HepG2 (cell line): ENCODE results near the gene SASH1. TPM values are rescaled to one million over a fixed set of nuclear protein-coding genes. Genes with fewer than 3 reads are reported as not detected.
A peak's percentile ranks its signal among the peaks of the same experiment; 100 is the strongest.

Source experiments
- ATAC-seq: fragments of 200-7000 bp; cut with Tn5 transposase; 3 replicates; pipeline ENCODE4 v1.9.1; 2020; ENCODE audit warnings: mild to moderate bottlenecking, moderate library complexity
- Bru-seq: library from RNA; stranded (reverse); fragments of 400-500 nt; gene quantifications from one replicate; lab custom pipeline; 2021; lab: Mats Ljungman, UMichigan
- BruChase-seq, 2 experiments: library from RNA; stranded (reverse); fragments of 400-500 nt; gene quantifications; one replicate each; lab custom pipeline; 2021; lab: Mats Ljungman, UMichigan
- BruUV-seq: library from RNA; stranded (reverse); fragments of 400-500 nt; replicated peaks from 2 replicates; lab custom pipeline; 2021; lab: Mats Ljungman, UMichigan
- CTCF ChIA-PET: fragments of 300-600 bp; formaldehyde crosslinking; extraction: SDS; loops from one replicate; lab custom pipeline; 2021; ENCODE audit warnings: low total read pairs, inconsistent platforms, low intra/inter-chr PET ratio; lab: Yijun Ruan, JAX
- POLR2A ChIA-PET: fragments of 350-600 bp; sonication (Branson Sonifier 250); formaldehyde crosslinking; loops from one replicate; lab custom pipeline; 2020; ENCODE audit warnings: antibody characterized with exemption, inconsistent platforms; lab: Yijun Ruan, JAX
- DNase-seq: peaks from one replicate; pipeline ENCODE4 v3.0.0-alpha.2; 2015; ENCODE audit warnings: low spot score
- FAIRE-seq: peaks from 3 replicates; lab custom pipeline; 2011; peaks lifted over from hg19 to GRCh38; lab: Jason Lieb, UNC
- H2AFZ ChIP-seq: one replicate; pipeline ENCODE4 v1.6.1; 2011; ENCODE audit warnings: low read length, inconsistent platforms
- H3K27ac ChIP-seq: fragments of 300-600 bp; 3 replicates; pipeline ENCODE4 v1.8.0; 2011; ENCODE audit warnings: mixed run types, mild to moderate bottlenecking, mixed read lengths, low read length, inconsistent platforms; ENCODE audit not compliant: insufficient read depth; ENCODE audit errors: extremely low read length
- H3K27me3 ChIP-seq, 2 experiments: fragments of 200-600 bp in 1 of 2; 2 replicates in 1 of 2; 3 replicates in 1 of 2; pipeline versions ENCODE4 v1.6.0 to v1.8.0; 2011; ENCODE audit warnings: low read length in 2 of 2, mild to moderate bottlenecking in 2 of 2, moderate library complexity in 2 of 2, inconsistent platforms in 1 of 2; ENCODE audit not compliant: insufficient read depth in 2 of 2, control insufficient read depth in 1 of 2
- H3K36me3 ChIP-seq, 2 experiments: fragments of 200-600 bp in 1 of 2; replicated peaks in 1 of 2; 2 replicates in 1 of 2; 3 replicates in 1 of 2; pipeline versions ENCODE4 v1.5.1 to v1.8.0; 2011; ENCODE audit warnings: low read length in 2 of 2, inconsistent platforms in 1 of 2; ENCODE audit not compliant: insufficient read depth in 2 of 2, control insufficient read depth in 1 of 2
- H3K4me1 ChIP-seq: 2 replicates; pipeline ENCODE4 v1.5.1; 2012; ENCODE audit warnings: low read length, inconsistent platforms; ENCODE audit not compliant: insufficient read depth
- H3K4me2 ChIP-seq: 2 replicates; pipeline ENCODE4 v1.6.0; 2011; ENCODE audit warnings: low read depth, low read length, inconsistent platforms
- H3K4me3 ChIP-seq, 3 experiments: fragments of 200-600 bp in 1 of 3; sonication (generic), shearing (Covaris generic) in 1 of 3; replicated peaks in 1 of 3; 2 replicates each; pipeline ENCODE4 v1.5.1; 2011 to 2016; ENCODE audit warnings: low read length in 3 of 3, inconsistent platforms in 2 of 3, low read depth in 2 of 3, mild to moderate bottlenecking in 2 of 3, control low read depth in 1 of 3, mixed read lengths in 1 of 3; ENCODE audit not compliant: insufficient read depth in 1 of 3
- H3K79me2 ChIP-seq: one replicate; pipeline ENCODE4 v1.6.1; 2011; ENCODE audit warnings: low read length, inconsistent platforms; ENCODE audit not compliant: insufficient read depth
- H3K9ac ChIP-seq: 2 replicates; pipeline ENCODE4 v1.6.0; 2011; ENCODE audit warnings: mild to moderate bottlenecking, low read depth, low read length, inconsistent platforms; ENCODE audit not compliant: insufficient read depth
- H3K9me3 ChIP-seq: 2 replicates; pipeline ENCODE4 v1.5.1; 2012; ENCODE audit warnings: mild to moderate bottlenecking, low read length
- H4K20me1 ChIP-seq: 2 replicates; pipeline ENCODE4 v1.6.0; 2011; ENCODE audit warnings: inconsistent platforms, mild to moderate bottlenecking, low read length, moderate library complexity; ENCODE audit not compliant: insufficient read depth
- REPIN1 ChIP-seq: sonication (generic); formaldehyde crosslinking; IDR thresholded peaks from 2 replicates; pipeline ENCODE4 v1.8.0; 2022; ENCODE audit warnings: missing genetic modification reagents, low read depth, mild to moderate bottlenecking, borderline replicate concordance
- SAP130 ChIP-seq: IDR thresholded peaks from 2 replicates; pipeline ENCODE4 v1.6.1; 2016; ENCODE audit warnings: low read depth
- TOE1 ChIP-seq: sonication (generic); formaldehyde crosslinking; IDR thresholded peaks from 2 replicates; pipeline ENCODE4 v1.4.0; 2020; ENCODE audit warnings: mild to moderate bottlenecking, missing genetic modification reagents
- ZNF224 ChIP-seq: sonication (generic); formaldehyde crosslinking; IDR thresholded peaks from 2 replicates; pipeline ENCODE4 v1.5.0; 2020; ENCODE audit warnings: mild to moderate bottlenecking, missing genetic modification reagents
- ZNF441 ChIP-seq: sonication (generic); formaldehyde crosslinking; IDR thresholded peaks from 2 replicates; pipeline ENCODE4 v1.7.0; 2021; ENCODE audit warnings: missing genetic modification reagents, borderline replicate concordance
- ZNF451 ChIP-seq: sonication (generic); formaldehyde crosslinking; IDR thresholded peaks from 2 replicates; pipeline ENCODE4 v1.5.0; 2020; ENCODE audit warnings: mild to moderate bottlenecking, missing genetic modification reagents
- WGBS: methylation state at CpG from one replicate; pipeline ENCODE4 v1.1.6; 2017; ENCODE audit warnings: low lambda C conversion rate; 5-methylcytosine and 5-hydroxymethylcytosine counted together
- in situ Hi-C: cut with HindIII; loops from 2 replicates; pipeline ENCODE4 v1.10.0; 2017; ENCODE audit warnings: low pct_unique_long_range_greater_than_20kb; ENCODE audit not compliant: extremely low pct_ligation_motif_present
- intact Hi-C: fragments of 100-400 bp; cut with micrococcal nuclease; formaldehyde crosslinking; loops from one replicate; pipeline ENCODE4 v1.10.0; 2022; ENCODE audit not compliant: unreplicated experiment
- long read RNA-seq, 2 experiments: library from RNA in 1 of 2; library from polyadenylated mRNA in 1 of 2; stranded (forward) in 1 of 2; unstranded in 1 of 2; transcript quantifications; one replicate each; pipeline ENCODE4 v2.0.0, GENCODE V29; 2019 to 2022
- polyA minus RNA-seq, 3 experiments: library from RNA; depleted of rRNA, polyadenylated mRNA; stranded (reverse); fragments of >200 nt; gene quantifications; 2 replicates each; pipeline ENCODE4 v1.2.3, GENCODE V29; 2011; ENCODE audit warnings: low replicate concordance in 1 of 3
- polyA plus RNA-seq, 8 experiments: library from polyadenylated mRNA; depleted of rRNA in 3 of 8; stranded (reverse) in 7 of 8; unstranded in 1 of 8; fragments of >200 nt; fragmentation: Illumina TruSeq in 4 of 8; extraction: Trizol in 4 of 8; gene quantifications; 2 replicates each; pipeline versions ENCODE4 v1.2.1 to v1.2.3, GENCODE V29; 2011 to 2016; ENCODE audit warnings: low read depth in 4 of 8, missing spikeins in 1 of 8, mixed read lengths in 1 of 8; ENCODE audit not compliant: insufficient read depth in 1 of 8
- total RNA-seq, 5 experiments: library from RNA; depleted of rRNA; stranded (reverse); fragments of >200 nt; fragmentation: Illumina TruSeq; extraction: Trizol; gene quantifications; 2 replicates each; pipeline ENCODE4 v1.2.3, GENCODE V29; 2016; ENCODE audit warnings: low read depth in 1 of 5
- TF ChIP-seq, protein P1 (sequence below): sonication (generic); formaldehyde crosslinking; IDR thresholded peaks from 2 replicates; pipeline ENCODE4; 2020; ENCODE audit warnings: missing genetic modification reagents, mild to moderate bottlenecking, borderline replicate concordance
- TF ChIP-seq, protein P2 (sequence below): sonication (generic); formaldehyde crosslinking; IDR thresholded peaks from 2 replicates; pipeline ENCODE4 v1.4.0; 2020; ENCODE audit warnings: missing genetic modification reagents, borderline replicate concordance
- TF ChIP-seq, protein P3 (sequence below): sonication (generic); formaldehyde crosslinking; IDR thresholded peaks from 2 replicates; pipeline ENCODE4 v1.4.0; 2020; ENCODE audit warnings: mild to moderate bottlenecking, missing genetic modification reagents

The SASH1 gene
- total RNA-seq (2016; rRNA removed; fragmentation: Illumina TruSeq; extraction: Trizol) (8.2 and 8.9 TPM in 2 replicates), polyA plus RNA-seq (2011; rRNA removed) (6.7 and 7.5 TPM in 2 replicates), polyA minus RNA-seq (2011; rRNA and poly(A)+ RNA removed; ENCODE audit: low replicate concordance) (2.9 and 20.7 TPM in 2 replicates), Bru-seq, nascent RNA (percentile 77 among the genes with signal in this experiment), BruChase-seq, experiment 1, labeled RNA remaining after a 6-hour chase (percentile 72 among the genes with signal in this experiment), BruChase-seq, experiment 2, labeled RNA remaining after a 2-hour chase (percentile 71 among the genes with signal in this experiment)
- 0.91 and 1.1 TPM in 2 replicates for total RNA-seq (2016; cell fraction: cytosol; rRNA removed; fragmentation: Illumina TruSeq; extraction: Trizol; ENCODE audit: low read depth)
- 8.5 and 8.6 TPM in 2 replicates for total RNA-seq (2016; cell fraction: insoluble cytoplasmic fraction; rRNA removed; fragmentation: Illumina TruSeq; extraction: Trizol)
- total RNA-seq (2016; cell fraction: membrane; rRNA removed; fragmentation: Illumina TruSeq; extraction: Trizol): 2.7 and 3.7 TPM in 2 replicates
- 19.3 and 22.1 TPM in 2 replicates for total RNA-seq (2016; cell fraction: nucleus; rRNA removed; fragmentation: Illumina TruSeq; extraction: Trizol)
- polyA plus RNA-seq (2011; cell fraction: cytosol; rRNA removed): 5.4 and 5.6 TPM in 2 replicates
- polyA plus RNA-seq (2011; cell fraction: nucleus; rRNA removed): 8.8 and 9.0 TPM in 2 replicates
- polyA plus RNA-seq (2012): 7.3 and 8.1 TPM in 2 replicates
- 0.12 and 0.19 TPM in 2 replicates for polyA plus RNA-seq (2016; cell fraction: cytosol; fragmentation: Illumina TruSeq; extraction: Trizol; ENCODE audit: low read depth)
- 6.5 and 7.2 TPM in 2 replicates for polyA plus RNA-seq (2016; cell fraction: insoluble cytoplasmic fraction; fragmentation: Illumina TruSeq; extraction: Trizol; ENCODE audit: low read depth)
- 0.71 and 0.77 TPM in 2 replicates for polyA plus RNA-seq (2016; cell fraction: membrane; fragmentation: Illumina TruSeq; extraction: Trizol; ENCODE audit: low read depth)
- polyA plus RNA-seq (2016; cell fraction: nucleus; fragmentation: Illumina TruSeq; extraction: Trizol; ENCODE audit: insufficient read depth, low read depth): 8.4 and 10.2 TPM in 2 replicates
- polyA minus RNA-seq (2011; cell fraction: cytosol; rRNA and poly(A)+ RNA removed): 12.7 and 13.1 TPM in 2 replicates
- polyA minus RNA-seq (2011; cell fraction: nucleus; rRNA and poly(A)+ RNA removed): 42.2 and 48.4 TPM in 2 replicates
- long read RNA-seq, experiment 1, partial matches to known transcripts: 2 of 2 reads
- long read RNA-seq, experiment 1, other reads (novel, unspliced or antisense): 0 of 2 reads
- long read RNA-seq, experiment 2, full-length matches to known transcripts: 1 of 16 reads
- long read RNA-seq, experiment 2, partial matches to known transcripts: 1 of 16 reads
- long read RNA-seq, experiment 2, other reads (novel, unspliced or antisense): 14 of 16 reads

DNA sequence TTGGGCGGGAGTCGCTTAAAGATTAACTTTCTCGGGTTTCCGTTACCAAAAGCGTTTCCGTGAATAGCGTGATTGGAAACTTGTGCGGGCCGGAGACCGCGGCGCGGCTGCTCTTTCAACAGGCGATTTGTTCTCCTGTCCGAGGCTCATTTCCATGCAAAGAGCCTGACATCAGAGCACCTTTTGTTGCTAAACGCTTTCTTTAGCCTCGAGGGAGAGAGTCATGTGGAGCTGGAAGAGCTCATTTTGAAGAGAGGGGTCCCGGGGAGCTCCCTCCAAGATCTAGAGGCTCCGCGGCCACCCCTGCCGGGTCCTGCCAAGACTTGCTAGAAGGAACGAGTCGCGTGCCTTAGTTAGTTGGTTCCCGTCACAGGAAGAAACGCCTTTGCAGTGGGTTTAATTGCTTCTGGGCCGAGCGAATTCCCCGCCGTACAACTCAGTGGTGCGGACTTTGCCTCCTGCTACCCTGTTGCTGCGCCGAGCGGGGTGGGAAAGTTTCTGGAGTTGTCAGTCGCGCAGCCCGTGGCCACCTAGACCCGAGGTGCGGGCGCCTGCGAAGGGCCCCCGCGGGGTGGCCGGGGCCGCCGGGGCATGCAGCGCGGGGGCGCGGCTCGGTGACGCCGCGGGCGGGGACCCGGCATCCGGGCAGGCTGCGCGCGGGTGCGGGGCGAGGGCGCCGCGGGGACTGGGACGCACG is at the start of gene SASH1:
Gene SASH1, plus strand, starts transcription at position 489 of the 697 bp plus-strand sequence. CDS start 230 bp downstream, outside the sequence.
- H3K79me2 ChIP-seq: peaks cover 13% of the 10 kb centered on the region
- peak within 1 kb of the TSS; percentile 62 to 93 (median 82) for H3K4me3 ChIP-seq
- ChIA-PET POLR2A (interaction anchor here (0.7 kb wide), 1 partner anchor 22 kb away, joined by 3 read pairs; no protein-coding TSS in a partner anchor), CTCF (no interaction called here)
- H3K36me3 ChIP-seq: no peaks in the 10 kb centered on the region
- H2AFZ ChIP-seq: peak within 1 kb of the TSS; percentile 94
- H3K4me2 ChIP-seq: peak within 1 kb of the TSS; percentile 95
- H3K4me1 ChIP-seq: peaks cover 53% of the 10 kb centered on the region
- FAIRE-seq (peak; percentile 91), DNase-seq (peak; percentile 96), ATAC-seq (peak; percentile 90)
- H3K27me3 ChIP-seq: no peaks in the 10 kb centered on the region; a peak in 1 of 5 replicates
- 1% methylated on average over 24 of the region's 67 CpGs for WGBS
- intact Hi-C loops: loop anchor here (1.0 to 5.0 kb wide), 3 partner anchors 35 to 122 kb away; no protein-coding TSS in a partner anchor
- peak within 1 kb of the TSS; percentile 88 for H3K9ac ChIP-seq
- peak within 1 kb of the TSS; percentile 95 for H3K27ac ChIP-seq
- in situ Hi-C loops: no loop called here
- no TSS peak for BruUV-seq
- H3K9me3 ChIP-seq: no peaks in the 10 kb centered on the region
- 0 out of 2 replicates have a peak, but pooled peaks cover 4% of the 10 kb centered on the region for H4K20me1 ChIP-seq
- TF ChIP-seq ZNF441 (CRISPR knock-in tag) (0 out of 2 replicates have a peak, but pooled peaks have one; percentile 12), ZNF451 (CRISPR knock-in tag) (no peak; the same call in 1 of the 2 replicates), SAP130 (CRISPR knock-in tag) (peak; percentile 83), TOE1 (peak; percentile 55; the same call in 1 of the 2 replicates), ZNF224 (peak; percentile 83; the same call in 1 of the 2 replicates), REPIN1 (peak; percentile 43; the same call in 1 of the 2 replicates)
- TF ChIP-seq, protein P1, sequence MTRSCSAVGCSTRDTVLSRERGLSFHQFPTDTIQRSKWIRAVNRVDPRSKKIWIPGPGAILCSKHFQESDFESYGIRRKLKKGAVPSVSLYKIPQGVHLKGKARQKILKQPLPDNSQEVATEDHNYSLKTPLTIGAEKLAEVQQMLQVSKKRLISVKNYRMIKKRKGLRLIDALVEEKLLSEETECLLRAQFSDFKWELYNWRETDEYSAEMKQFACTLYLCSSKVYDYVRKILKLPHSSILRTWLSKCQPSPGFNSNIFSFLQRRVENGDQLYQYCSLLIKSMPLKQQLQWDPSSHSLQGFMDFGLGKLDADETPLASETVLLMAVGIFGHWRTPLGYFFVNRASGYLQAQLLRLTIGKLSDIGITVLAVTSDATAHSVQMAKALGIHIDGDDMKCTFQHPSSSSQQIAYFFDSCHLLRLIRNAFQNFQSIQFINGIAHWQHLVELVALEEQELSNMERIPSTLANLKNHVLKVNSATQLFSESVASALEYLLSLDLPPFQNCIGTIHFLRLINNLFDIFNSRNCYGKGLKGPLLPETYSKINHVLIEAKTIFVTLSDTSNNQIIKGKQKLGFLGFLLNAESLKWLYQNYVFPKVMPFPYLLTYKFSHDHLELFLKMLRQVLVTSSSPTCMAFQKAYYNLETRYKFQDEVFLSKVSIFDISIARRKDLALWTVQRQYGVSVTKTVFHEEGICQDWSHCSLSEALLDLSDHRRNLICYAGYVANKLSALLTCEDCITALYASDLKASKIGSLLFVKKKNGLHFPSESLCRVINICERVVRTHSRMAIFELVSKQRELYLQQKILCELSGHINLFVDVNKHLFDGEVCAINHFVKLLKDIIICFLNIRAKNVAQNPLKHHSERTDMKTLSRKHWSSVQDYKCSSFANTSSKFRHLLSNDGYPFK (CRISPR knock-in tag): peak; percentile 65; the same call in 1 of the 2 replicates
- TF ChIP-seq, protein P2, sequence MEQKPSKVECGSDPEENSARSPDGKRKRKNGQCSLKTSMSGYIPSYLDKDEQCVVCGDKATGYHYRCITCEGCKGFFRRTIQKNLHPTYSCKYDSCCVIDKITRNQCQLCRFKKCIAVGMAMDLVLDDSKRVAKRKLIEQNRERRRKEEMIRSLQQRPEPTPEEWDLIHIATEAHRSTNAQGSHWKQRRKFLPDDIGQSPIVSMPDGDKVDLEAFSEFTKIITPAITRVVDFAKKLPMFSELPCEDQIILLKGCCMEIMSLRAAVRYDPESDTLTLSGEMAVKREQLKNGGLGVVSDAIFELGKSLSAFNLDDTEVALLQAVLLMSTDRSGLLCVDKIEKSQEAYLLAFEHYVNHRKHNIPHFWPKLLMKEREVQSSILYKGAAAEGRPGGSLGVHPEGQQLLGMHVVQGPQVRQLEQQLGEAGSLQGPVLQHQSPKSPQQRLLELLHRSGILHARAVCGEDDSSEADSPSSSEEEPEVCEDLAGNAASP: peak; percentile 67
- TF ChIP-seq, protein P3, sequence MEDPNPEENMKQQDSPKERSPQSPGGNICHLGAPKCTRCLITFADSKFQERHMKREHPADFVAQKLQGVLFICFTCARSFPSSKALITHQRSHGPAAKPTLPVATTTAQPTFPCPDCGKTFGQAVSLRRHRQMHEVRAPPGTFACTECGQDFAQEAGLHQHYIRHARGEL: no peak
